Embryonic facial prominence (tissue), 1 donor: ENCODE results near the gene HEYL.
"Not testable (repeated sequence)": the region's sequence is repeated elsewhere in the genome, so short reads cannot be mapped to it uniquely, and the experiment has no call there.

Experiments
- DNase-seq: peaks from one replicate; pipeline ENCODE4 v3.0.0-alpha.2; 2016; ENCODE audit errors: extremely low spot score

Gene HEYL

DNA sequence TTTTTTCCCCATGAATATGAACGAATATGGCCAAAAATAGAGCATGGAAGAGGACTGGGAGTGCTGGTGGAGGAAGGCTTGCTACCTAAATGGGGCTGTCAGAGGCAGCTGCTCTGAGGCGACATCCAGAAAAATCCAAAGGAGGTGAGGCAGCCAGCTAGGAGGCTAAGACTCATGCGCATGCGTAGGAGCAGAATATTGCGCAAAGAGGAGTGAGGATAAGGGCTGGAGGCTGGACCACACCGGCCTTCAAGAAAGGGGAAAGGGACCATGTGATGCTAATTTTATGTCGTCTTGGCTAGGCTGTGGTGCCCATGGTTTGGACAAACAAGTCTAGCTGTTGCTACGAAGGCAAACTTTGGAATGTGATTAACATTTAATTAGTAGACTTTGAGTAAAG lies 30.5 kb downstream of the HEYL start:
- no peak for DNase-seq

DNA sequence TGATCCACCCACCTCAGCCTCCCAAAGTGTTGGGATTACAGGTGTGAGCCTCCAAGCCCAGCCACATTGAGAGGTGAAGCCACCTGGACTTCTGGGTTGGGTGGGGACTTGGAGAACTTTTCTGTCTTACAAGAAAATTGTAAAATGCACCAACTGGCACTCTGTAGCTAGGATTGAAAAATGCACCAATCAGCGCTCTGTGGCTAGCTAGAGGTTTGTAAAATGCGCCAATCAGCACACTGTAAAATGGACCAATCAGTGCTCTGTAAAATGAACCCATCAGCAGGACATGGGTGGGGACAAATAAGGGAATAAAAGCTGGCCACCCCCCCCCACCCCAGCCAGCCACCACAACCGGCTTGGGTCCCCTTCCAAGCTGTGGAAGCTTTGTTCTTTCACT lies 35.8 kb downstream of the HEYL start:
- DNase-seq = not testable (repeated sequence)

DNA sequence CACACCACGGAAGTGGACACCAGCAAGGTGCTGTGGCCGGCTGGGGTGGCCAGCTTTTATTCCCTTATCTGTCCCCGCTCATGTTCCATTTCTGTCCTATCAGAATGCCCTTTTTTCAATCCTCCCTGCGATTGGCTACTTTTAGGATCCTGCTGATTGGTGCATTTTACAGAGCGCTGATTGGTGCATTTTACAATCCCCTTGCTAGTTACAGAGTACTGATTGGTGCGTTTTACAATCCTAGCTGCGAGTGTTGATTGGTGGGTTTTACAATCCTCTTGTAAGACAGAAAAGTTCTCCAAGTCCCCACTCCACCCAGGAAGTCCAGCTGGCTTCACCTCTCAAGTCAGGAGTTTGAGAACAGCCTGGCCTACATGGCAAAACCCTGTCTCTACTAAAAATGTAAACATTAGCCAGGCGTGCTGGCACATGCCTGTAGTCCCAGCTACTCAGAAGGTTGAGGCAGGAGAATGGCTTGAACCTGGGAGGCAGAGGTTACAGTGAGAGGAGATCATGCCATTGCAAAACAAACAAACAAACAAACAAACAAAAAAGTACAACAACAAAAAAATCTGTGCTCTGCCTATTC lies 37.7 kb downstream of the HEYL start:
- DNase-seq = not testable (repeated sequence)

DNA sequence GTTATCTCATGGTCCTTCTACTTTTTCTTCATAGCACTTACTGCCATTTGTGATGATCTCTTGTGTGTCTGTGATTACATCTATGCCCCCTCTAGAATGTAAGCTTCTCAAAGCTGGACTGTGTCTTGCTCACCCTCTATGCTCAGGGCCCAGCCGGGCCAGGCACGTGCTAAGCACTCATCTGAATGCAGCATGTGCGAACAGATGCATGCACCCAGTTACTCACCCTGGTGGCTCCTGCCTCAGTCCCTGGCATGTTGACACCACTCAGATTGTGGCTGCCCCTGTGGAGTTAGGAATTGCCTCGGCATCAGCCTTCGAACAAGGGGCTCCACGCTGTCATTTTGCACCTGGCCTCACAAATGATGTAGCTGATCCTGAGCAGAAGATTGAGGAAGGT lies 43.3 kb downstream of the HEYL start:
- no peak for DNase-seq

DNA sequence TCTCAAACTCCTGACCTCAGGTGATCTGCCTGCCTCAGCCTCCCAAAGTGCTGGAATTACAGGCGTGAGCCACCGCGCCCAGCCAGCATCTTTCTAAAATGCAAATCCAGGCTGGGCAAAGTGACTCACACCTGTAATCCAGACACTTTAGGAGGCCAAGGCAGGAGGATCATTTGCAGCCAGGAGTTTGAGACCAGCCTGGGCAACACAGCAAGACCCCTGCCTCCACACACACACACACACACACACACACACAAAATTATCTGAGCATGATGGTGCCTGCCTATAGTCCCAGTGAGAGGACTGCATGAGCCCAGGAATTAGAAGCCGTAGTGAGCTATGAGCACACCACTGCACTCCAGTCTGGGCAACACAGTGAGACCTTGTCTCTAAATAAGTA lies 46.1 kb downstream of the HEYL start:
- DNase-seq = no peak

DNA sequence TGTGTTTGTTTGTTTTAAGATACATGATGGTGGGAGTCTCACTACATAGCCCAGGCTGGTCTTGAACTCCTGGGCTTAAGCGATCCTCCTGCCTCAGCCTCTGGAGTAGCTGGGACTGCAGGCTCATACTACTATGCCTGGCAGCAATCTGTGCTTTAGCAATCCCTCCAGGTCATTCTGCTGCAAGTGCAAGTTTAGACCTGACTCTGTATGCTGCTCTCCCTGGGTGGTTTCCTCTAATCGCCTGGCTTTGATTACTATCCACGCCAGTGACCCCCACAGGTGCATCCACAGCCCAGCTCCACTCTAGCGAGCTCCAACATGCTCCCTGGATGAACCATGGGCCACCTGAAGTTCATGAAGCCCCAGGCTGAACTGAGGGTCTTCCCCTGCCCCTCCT lies 47.4 kb downstream of the HEYL start:
- no peak for DNase-seq

DNA sequence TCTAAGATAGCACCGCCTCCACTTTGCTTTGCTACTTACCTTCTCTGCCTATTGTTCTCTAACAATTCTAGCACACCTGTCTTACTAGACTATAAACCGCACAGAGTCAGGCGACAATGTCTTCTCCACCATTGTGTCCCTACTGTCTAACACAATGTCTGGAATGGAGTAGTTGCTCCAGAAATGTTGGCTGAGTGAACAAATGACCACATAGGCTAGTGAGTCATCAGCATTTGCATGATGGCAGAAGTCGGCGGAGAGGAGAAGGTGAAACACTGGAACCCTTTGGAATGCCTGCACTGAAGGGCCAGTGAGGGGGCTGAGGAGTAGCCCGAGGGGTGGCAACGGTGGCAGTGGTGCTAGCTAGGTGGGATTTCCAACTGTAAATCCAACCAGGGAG lies 48.9 kb downstream of the HEYL start:
- no peak for DNase-seq

DNA sequence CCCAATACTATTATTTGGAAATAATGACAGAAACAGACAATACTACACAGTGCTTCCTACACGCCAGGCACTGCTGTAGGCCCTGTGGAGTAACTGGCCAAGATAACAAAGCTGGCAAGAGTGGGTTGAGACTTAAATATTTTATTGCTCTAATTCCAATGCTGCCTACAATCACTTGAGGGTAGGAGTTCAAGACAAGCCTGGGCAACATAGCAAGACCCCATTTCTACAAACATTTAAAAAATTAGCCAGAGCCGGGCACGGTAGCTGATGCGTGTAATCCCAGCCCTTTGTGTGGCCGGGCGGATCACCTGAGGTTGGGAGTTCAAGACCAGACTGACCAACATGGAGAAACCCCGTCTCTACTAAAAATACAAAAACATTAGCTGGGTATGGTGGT lies 53.5 kb downstream of the HEYL start:
- DNase-seq = no peak

DNA sequence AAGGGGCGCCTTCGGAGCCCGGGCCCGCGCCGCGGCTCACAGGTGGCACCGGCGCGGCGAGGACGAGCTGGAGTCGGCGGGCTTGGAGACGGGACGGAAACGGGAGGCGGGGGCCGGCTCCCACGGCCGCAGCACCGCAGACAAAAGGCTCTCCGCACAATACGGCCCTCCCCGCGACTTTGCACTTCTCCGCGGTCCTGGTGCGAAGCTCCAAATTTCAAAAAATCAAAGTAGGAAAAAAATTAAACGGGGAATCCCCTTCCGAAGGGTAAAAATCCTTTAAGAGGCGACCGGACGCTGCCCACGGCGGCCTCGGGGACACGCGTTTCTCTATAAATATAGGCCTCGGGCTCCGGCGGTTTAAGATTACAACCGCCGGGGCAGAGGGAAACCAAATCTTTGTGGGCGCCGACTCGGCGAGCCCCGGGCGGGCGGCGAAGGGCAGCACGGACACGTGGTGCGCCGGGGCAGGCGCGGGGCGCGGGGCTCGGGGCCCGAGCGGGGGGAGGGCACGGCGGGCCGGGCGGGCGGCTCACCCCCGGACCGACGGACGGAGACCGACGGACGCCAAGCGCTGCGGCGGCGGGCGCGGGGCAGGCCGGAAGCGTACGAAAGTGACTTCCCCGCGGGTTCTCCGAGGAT lies 63.3 kb downstream of the HEYL start:
- no peak for DNase-seq

DNA sequence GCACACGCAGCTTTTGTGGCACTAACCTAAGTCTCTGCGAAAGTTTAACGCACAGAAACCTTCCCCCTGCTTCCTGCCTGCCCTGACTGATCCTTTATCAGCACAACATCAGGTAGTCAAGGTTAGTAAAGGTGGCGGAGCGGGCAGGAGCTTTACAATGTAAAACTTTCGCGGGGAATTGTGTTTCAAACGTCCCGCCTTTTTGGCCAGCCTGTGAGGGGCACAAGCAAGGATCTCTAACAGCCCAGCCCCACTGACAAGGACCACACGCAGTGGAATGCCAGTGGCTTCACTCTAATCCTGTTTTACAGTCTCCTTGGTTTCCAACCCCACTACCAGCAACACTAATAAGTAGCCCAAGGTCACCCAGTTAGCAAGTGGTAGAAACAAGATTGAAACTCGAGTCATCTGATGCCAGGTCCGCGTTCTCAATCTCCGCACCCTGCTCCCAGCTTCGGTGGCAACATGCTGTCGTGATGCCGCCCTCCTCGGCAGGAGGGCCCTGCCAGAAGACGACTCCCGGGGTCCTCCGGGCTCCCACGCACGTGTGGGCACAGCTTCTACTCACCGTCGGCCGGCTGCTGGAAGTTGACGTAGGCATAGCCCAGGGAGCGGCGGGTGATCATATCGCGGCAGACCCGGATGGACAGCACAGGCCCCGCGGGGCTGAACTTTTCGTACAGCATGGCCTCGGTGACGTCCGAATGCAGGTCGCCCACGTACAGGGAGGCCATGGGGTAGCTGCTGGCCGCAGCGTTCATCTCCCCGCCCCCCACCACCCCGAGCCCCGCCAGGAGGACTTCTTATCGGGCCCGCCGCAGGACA lies 64.0 kb downstream of the HEYL start:
- no peak for DNase-seq

DNA sequence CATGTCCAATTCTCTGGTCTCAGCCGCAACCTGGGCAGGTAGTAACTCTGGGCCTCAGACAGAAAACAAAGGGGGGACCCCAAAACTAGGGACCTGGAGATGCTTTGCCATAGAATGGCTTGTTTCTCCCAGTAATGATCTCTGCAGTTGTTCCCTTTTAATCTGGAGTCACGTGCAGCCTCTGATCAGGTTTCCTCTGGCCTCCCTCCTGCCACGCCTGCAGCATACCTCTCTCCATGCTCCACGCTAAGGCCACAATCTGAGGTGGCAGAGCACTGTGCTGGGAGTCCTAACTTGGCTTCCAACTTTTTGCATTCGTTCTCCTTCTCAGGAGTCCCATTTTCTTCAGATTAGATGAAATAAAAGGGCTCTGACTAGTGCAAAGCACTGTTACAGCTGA lies 64.8 kb downstream of the HEYL start:
- no peak for DNase-seq
